Liver (tissue), 3 donors: ENCODE results near the gene MSH4.

Source experiments
- EGR1 ChIP-seq, 2 donors: IDR thresholded peaks; 2 replicates each; pipeline ENCODE4 v1.6.1; 2016 to 2018; ENCODE audit warnings: antibody characterized with exemption in 2 of 2, low read depth in 2 of 2
- GABPA ChIP-seq, 2 donors: IDR thresholded peaks in 1 of 2; conservative IDR thresholded peaks in 1 of 2; 2 replicates each; pipeline ENCODE4 v1.6.1; 2016; ENCODE audit warnings: antibody characterized with exemption in 2 of 2, mild to moderate bottlenecking in 1 of 2, moderate library complexity in 1 of 2
- HNF4A ChIP-seq, 2 donors: conservative IDR thresholded peaks; 2 replicates each; pipeline ENCODE4 v1.6.1; 2016; ENCODE audit warnings: antibody characterized with exemption in 2 of 2, mild to moderate bottlenecking in 2 of 2
- HNF4G ChIP-seq: IDR thresholded peaks from 2 replicates; pipeline ENCODE4 v1.6.1; 2016; ENCODE audit warnings: antibody characterized with exemption
- JUND ChIP-seq, 2 donors: IDR thresholded peaks; 2 replicates each; pipeline ENCODE4 v1.6.1; 2016; ENCODE audit warnings: antibody characterized with exemption in 2 of 2
- RAD21 ChIP-seq, 2 donors: IDR thresholded peaks; 2 replicates each; pipeline ENCODE4 v1.6.1; 2016; ENCODE audit warnings: antibody characterized with exemption in 2 of 2, mild to moderate bottlenecking in 2 of 2
- SP1 ChIP-seq: IDR thresholded peaks from 2 replicates; pipeline ENCODE4 v1.6.1; 2018; ENCODE audit warnings: antibody characterized with exemption, mild to moderate bottlenecking
- TAF1 ChIP-seq: conservative IDR thresholded peaks from 2 replicates; pipeline ENCODE4 v1.6.1; 2016; ENCODE audit warnings: antibody characterized with exemption, mild to moderate bottlenecking
- YY1 ChIP-seq: IDR thresholded peaks from 2 replicates; pipeline ENCODE4 v1.6.1; 2016; ENCODE audit warnings: antibody characterized with exemption, mild to moderate bottlenecking
- TF ChIP-seq, protein P1 (sequence below): IDR thresholded peaks from 2 replicates; pipeline ENCODE4 v1.6.1; 2016; ENCODE audit warnings: antibody characterized with exemption
- TF ChIP-seq, protein P2 (sequence below): IDR thresholded peaks from 2 replicates; pipeline ENCODE4 v1.6.1; 2016; ENCODE audit warnings: antibody characterized with exemption
- TF ChIP-seq, protein P3 (sequence below): fragments of 150-350 bp; IDR thresholded peaks from 2 replicates; pipeline ENCODE4 v1.5.1; 2017; ENCODE audit warnings: improper control_type of control experiment, low read depth, low read length; ENCODE audit not compliant: missing input control
- donor health status: healthy.
- donor health status: healthy.

DNA sequence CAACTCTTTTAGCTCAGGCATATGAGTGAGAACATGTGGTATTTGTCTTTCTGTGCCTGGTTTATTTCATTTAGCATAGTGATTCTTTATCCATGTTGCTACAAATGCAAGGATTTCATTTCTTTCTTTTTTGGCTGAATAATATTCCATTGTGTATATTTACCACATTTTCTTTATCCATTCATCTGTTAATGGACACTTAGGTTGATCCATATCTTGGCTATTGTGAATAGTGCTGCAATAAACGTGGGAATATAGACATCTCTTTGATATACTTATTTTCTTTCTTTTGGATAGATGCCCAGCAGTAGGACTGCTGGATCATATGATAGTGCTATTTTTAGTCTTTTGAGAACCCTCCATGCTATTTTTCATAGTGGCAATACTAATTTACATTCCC is 104.7 kb downstream of the MSH4 start:
- TF ChIP-seq, protein P1, sequence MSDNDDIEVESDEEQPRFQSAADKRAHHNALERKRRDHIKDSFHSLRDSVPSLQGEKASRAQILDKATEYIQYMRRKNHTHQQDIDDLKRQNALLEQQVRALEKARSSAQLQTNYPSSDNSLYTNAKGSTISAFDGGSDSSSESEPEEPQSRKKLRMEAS, result no peak
- TF ChIP-seq, protein P2, sequence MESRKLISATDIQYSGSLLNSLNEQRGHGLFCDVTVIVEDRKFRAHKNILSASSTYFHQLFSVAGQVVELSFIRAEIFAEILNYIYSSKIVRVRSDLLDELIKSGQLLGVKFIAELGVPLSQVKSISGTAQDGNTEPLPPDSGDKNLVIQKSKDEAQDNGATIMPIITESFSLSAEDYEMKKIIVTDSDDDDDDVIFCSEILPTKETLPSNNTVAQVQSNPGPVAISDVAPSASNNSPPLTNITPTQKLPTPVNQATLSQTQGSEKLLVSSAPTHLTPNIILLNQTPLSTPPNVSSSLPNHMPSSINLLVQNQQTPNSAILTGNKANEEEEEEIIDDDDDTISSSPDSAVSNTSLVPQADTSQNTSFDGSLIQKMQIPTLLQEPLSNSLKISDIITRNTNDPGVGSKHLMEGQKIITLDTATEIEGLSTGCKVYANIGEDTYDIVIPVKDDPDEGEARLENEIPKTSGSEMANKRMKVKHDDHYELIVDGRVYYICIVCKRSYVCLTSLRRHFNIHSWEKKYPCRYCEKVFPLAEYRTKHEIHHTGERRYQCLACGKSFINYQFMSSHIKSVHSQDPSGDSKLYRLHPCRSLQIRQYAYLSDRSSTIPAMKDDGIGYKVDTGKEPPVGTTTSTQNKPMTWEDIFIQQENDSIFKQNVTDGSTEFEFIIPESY, result no peak
- TF ChIP-seq, protein P3, sequence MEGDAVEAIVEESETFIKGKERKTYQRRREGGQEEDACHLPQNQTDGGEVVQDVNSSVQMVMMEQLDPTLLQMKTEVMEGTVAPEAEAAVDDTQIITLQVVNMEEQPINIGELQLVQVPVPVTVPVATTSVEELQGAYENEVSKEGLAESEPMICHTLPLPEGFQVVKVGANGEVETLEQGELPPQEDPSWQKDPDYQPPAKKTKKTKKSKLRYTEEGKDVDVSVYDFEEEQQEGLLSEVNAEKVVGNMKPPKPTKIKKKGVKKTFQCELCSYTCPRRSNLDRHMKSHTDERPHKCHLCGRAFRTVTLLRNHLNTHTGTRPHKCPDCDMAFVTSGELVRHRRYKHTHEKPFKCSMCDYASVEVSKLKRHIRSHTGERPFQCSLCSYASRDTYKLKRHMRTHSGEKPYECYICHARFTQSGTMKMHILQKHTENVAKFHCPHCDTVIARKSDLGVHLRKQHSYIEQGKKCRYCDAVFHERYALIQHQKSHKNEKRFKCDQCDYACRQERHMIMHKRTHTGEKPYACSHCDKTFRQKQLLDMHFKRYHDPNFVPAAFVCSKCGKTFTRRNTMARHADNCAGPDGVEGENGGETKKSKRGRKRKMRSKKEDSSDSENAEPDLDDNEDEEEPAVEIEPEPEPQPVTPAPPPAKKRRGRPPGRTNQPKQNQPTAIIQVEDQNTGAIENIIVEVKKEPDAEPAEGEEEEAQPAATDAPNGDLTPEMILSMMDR, result no peak
- TF ChIP-seq HNF4A (conservative IDR thresholded peaks at IDR 0.05), result no peak
- no peak for TF ChIP-seq SP1
- TF ChIP-seq GABPA (IDR thresholded peaks at IDR 0.05 in 1 of 2, conservative IDR thresholded peaks at IDR 0.05 in 1 of 2), result no peak
- TF ChIP-seq JUND (IDR thresholded peaks at IDR 0.05), result no peak
- TF ChIP-seq EGR1 (IDR thresholded peaks at IDR 0.05; ENCODE audit: low read depth in 2 of 2), result no peak
- TF ChIP-seq YY1, result no peak
- TF ChIP-seq RAD21 (IDR thresholded peaks at IDR 0.05), result no peak
- TF ChIP-seq HNF4G, result no peak
- TF ChIP-seq TAF1, result no peak
